HT-29 (cell line): ENCODE measurements around the gene NATD1. TPM values are rescaled to one million over a fixed set of nuclear protein-coding genes. Genes with fewer than 3 reads are reported as not detected.

Experiments used
- DNase-seq: peaks from one replicate; pipeline ENCODE4 v3.0.0-alpha.2; 2015; ENCODE audit warnings: low spot score
- total RNA-seq: library from RNA; depleted of rRNA; stranded (reverse); fragments of >200 nt; shearing (Covaris generic); gene quantifications from 2 replicates; pipeline ENCODE4 v1.2.3, GENCODE V29; 2014

NATD1 gene
- total RNA-seq, 1 experiment from 2014 or later, result 1.1 TPM

- DNase-seq, result no peak
Observed at GRCh38 chr17:21289902-21290571, 36.8 kb upstream of the NATD1 start.

GRCh38 chr17:21289175-21289901 is 36.1 kb upstream of the NATD1 start:
- no peak for DNase-seq

GRCh38 chr17:21288571-21289017 is 35.4 kb upstream of the NATD1 start:
- DNase-seq, result no peak

- DNase-seq, result peak; percentile 93
Observed at GRCh38 chr17:21287703-21288449, 34.7 kb upstream of the NATD1 start.

- DNase-seq, result peak; percentile 76
Observed at GRCh38 chr17:21286909-21287702, 33.9 kb upstream of the NATD1 start.

- DNase-seq, result peak; percentile 81
Observed at GRCh38 chr17:21286066-21286770, 33.0 kb upstream of the NATD1 start.

- peak; percentile 33 for DNase-seq
Observed at GRCh38 chr17:21285164-21286065, 32.2 kb upstream of the NATD1 start.

GRCh38 chr17:21284319-21285163 is 31.3 kb upstream of the NATD1 start, which contains the start of gene MAP2K3:
Gene MAP2K3, plus strand, starts transcription at chr17:21284711. Its CDS starts 210 bp downstream, at chr17:21284921.
- DNase-seq, result peak; percentile 94

- no peak for DNase-seq
Observed at GRCh38 chr17:21283482-21284318, 30.5 kb upstream of the NATD1 start.

GRCh38 chr17:21282850-21283249 is 29.6 kb upstream of the NATD1 start:
- DNase-seq, result no peak

- no peak for DNase-seq
Observed at GRCh38 chr17:21282231-21282630, 29.0 kb upstream of the NATD1 start.

- peak; percentile 82 for DNase-seq
Observed at GRCh38 chr17:21280081-21280518, 26.9 kb upstream of the NATD1 start.

- no peak for DNase-seq
Observed at GRCh38 chr17:21279582-21279981, 26.4 kb upstream of the NATD1 start.

- no peak for DNase-seq
Observed at GRCh38 chr17:21279198-21279535, 26.0 kb upstream of the NATD1 start.

GRCh38 chr17:21278450-21279197 is 25.4 kb upstream of the NATD1 start:
- DNase-seq, result no peak

GRCh38 chr17:21277332-21277731 is 24.1 kb upstream of the NATD1 start:
- no peak for DNase-seq

- DNase-seq, result no peak
Observed at GRCh38 chr17:21276264-21276588, 23.0 kb upstream of the NATD1 start.
